HEK293 (cell line): ENCODE results near the gene PSD2.
"Not testable (repeated sequence)": the region's sequence is repeated elsewhere in the genome, so short reads cannot be mapped to it uniquely, and the experiment has no call there.

Experiments
- CTCF ChIA-PET: fragments of 350-600 bp; formaldehyde crosslinking; extraction: SDS; loops from one replicate; lab custom pipeline; 2021; ENCODE audit warnings: antibody characterized with exemption; lab: Yijun Ruan, JAX
- POLR2A ChIA-PET: fragments of 300-600 bp; formaldehyde crosslinking; extraction: SDS; loops from one replicate; lab custom pipeline; 2020; ENCODE audit warnings: antibody characterized with exemption, inconsistent platforms; lab: Yijun Ruan, JAX
- H3K27ac ChIP-seq: fragments of 200-500 bp; sonication (Bioruptor generic); 2 replicates; pipeline ENCODE4 v1.5.1; 2014; ENCODE audit warnings: low read depth, low read length, control low read depth, inconsistent platforms; ENCODE audit errors: extremely low read depth
- H3K36me3 ChIP-seq, 2 experiments: fragments of 200-500 bp in 1 of 2; sonication (Bioruptor generic) in 1 of 2; 1 replicate in 1 of 2; 2 replicates in 1 of 2; pipeline ENCODE4 v1.5.1; 2014 to 2017; ENCODE audit warnings: inconsistent platforms in 2 of 2, low read length in 2 of 2; ENCODE audit not compliant: control insufficient read depth in 2 of 2, insufficient read depth in 1 of 2
- H3K4me1 ChIP-seq: fragments of 200-500 bp; sonication (Bioruptor generic); 2 replicates; pipeline ENCODE4 v1.5.1; 2014; ENCODE audit warnings: mild to moderate bottlenecking, low read length, inconsistent platforms; ENCODE audit not compliant: control insufficient read depth, insufficient read depth
- H3K4me3 ChIP-seq: 2 replicates; pipeline ENCODE4 v1.5.1; 2011; ENCODE audit warnings: low read depth, mild to moderate bottlenecking, control low read depth, low read length, moderate library complexity
- H3K9me3 ChIP-seq: fragments of 200-500 bp; sonication (Bioruptor generic); 2 replicates; pipeline ENCODE4 v1.5.1; 2014; ENCODE audit warnings: low read depth, low read length, inconsistent platforms; ENCODE audit not compliant: control insufficient read depth, insufficient read depth
- BCL11B ChIP-seq: fragments of 450-650 bp; formaldehyde crosslinking; IDR thresholded peaks from 2 replicates; pipeline ENCODE4 v1.5.1; 2016; ENCODE audit warnings: low read depth, missing biosample characterization, missing genetic modification characterization
- GLIS1 ChIP-seq: fragments of 450-650 bp; formaldehyde crosslinking; IDR thresholded peaks from 2 replicates; pipeline ENCODE4 v1.5.1; 2016; ENCODE audit warnings: missing biosample characterization, missing genetic modification characterization
- REPIN1 ChIP-seq: fragments of 450-650 bp; formaldehyde crosslinking; IDR thresholded peaks from 2 replicates; pipeline ENCODE4 v1.5.1; 2017; ENCODE audit warnings: missing biosample characterization, missing genetic modification characterization, low read depth
- ZFP3 ChIP-seq: fragments of 450-650 bp; formaldehyde crosslinking; IDR thresholded peaks from 2 replicates; pipeline ENCODE4 v1.5.1; 2016; ENCODE audit warnings: low read depth, missing biosample characterization, missing genetic modification characterization
- ZFP69B ChIP-seq: fragments of 450-650 bp; formaldehyde crosslinking; IDR thresholded peaks from 2 replicates; pipeline ENCODE4 v1.5.1; 2016; ENCODE audit warnings: missing biosample characterization, missing genetic modification characterization
- ZIC2 ChIP-seq: fragments of 450-650 bp; formaldehyde crosslinking; IDR thresholded peaks from 2 replicates; pipeline ENCODE4 v1.5.1; 2016; ENCODE audit warnings: missing biosample characterization, missing genetic modification characterization
- ZNF146 ChIP-seq: fragments of 450-650 bp; formaldehyde crosslinking; IDR thresholded peaks from 2 replicates; pipeline ENCODE4 v1.5.1; 2016; ENCODE audit warnings: missing biosample characterization, missing genetic modification characterization
- ZNF157 ChIP-seq: fragments of 450-650 bp; formaldehyde crosslinking; IDR thresholded peaks from 2 replicates; pipeline ENCODE4 v1.5.1; 2016; ENCODE audit warnings: missing biosample characterization, missing genetic modification characterization
- ZNF366 ChIP-seq: fragments of 450-650 bp; formaldehyde crosslinking; conservative IDR thresholded peaks from 2 replicates; pipeline ENCODE4 v1.5.1; 2016; ENCODE audit warnings: missing biosample characterization, missing genetic modification characterization
- ZNF391 ChIP-seq: fragments of 450-650 bp; formaldehyde crosslinking; IDR thresholded peaks from 2 replicates; pipeline ENCODE4 v1.5.1; 2016; ENCODE audit warnings: low read depth, missing biosample characterization, missing genetic modification characterization, borderline replicate concordance
- ZNF624 ChIP-seq: fragments of 450-650 bp; formaldehyde crosslinking; IDR thresholded peaks from 2 replicates; pipeline ENCODE4 v1.5.1; 2017; ENCODE audit warnings: missing biosample characterization, missing genetic modification characterization
- ZNF747 ChIP-seq: fragments of 450-650 bp; formaldehyde crosslinking; IDR thresholded peaks from 2 replicates; pipeline ENCODE4 v1.5.1; 2016; ENCODE audit warnings: missing biosample characterization, missing genetic modification characterization
- ZNF785 ChIP-seq: fragments of 450-650 bp; formaldehyde crosslinking; IDR thresholded peaks from 2 replicates; pipeline ENCODE4 v1.5.1; 2016; ENCODE audit warnings: missing biosample characterization, missing genetic modification characterization
- TF ChIP-seq, protein P1 (sequence below): fragments of 450-650 bp; formaldehyde crosslinking; IDR thresholded peaks from 2 replicates; pipeline ENCODE4 v1.5.1; 2016; ENCODE audit warnings: missing biosample characterization, missing genetic modification characterization
- TF ChIP-seq, protein P2 (sequence below): fragments of 450-650 bp; formaldehyde crosslinking; IDR thresholded peaks from 2 replicates; pipeline ENCODE4 v1.5.1; 2016; ENCODE audit warnings: missing biosample characterization, missing genetic modification characterization
- TF ChIP-seq, protein P3 (sequence below): fragments of 450-650 bp; formaldehyde crosslinking; IDR thresholded peaks from 2 replicates; pipeline ENCODE4 v1.5.1; 2017; ENCODE audit warnings: missing biosample characterization, missing genetic modification characterization

The PSD2 gene

DNA sequence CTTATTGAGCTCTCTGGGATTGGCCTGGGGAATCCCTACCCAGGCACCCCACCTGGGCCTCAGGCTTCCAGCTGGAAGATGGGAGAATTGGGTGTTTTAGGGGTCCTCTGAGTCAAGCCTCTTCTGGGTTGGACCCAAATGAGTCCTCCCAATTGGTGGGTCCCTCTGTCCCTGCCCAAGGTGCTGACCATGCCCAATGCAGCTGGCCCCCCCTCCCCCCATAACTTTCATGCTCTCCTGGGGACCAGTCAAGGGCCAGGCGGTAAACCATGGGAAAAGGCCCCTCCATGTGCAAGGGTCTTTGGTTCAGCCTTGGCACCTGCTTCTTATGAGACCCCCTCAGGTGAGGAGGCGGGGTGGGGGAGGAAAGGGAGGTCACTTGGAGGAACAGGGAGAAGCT is 3.4 kb upstream of the PSD2 start:
- no peak overlapping the region for H3K4me3 ChIP-seq
- H3K9me3 ChIP-seq: no peaks in the 10 kb centered on the region
- TF ChIP-seq, protein P1, sequence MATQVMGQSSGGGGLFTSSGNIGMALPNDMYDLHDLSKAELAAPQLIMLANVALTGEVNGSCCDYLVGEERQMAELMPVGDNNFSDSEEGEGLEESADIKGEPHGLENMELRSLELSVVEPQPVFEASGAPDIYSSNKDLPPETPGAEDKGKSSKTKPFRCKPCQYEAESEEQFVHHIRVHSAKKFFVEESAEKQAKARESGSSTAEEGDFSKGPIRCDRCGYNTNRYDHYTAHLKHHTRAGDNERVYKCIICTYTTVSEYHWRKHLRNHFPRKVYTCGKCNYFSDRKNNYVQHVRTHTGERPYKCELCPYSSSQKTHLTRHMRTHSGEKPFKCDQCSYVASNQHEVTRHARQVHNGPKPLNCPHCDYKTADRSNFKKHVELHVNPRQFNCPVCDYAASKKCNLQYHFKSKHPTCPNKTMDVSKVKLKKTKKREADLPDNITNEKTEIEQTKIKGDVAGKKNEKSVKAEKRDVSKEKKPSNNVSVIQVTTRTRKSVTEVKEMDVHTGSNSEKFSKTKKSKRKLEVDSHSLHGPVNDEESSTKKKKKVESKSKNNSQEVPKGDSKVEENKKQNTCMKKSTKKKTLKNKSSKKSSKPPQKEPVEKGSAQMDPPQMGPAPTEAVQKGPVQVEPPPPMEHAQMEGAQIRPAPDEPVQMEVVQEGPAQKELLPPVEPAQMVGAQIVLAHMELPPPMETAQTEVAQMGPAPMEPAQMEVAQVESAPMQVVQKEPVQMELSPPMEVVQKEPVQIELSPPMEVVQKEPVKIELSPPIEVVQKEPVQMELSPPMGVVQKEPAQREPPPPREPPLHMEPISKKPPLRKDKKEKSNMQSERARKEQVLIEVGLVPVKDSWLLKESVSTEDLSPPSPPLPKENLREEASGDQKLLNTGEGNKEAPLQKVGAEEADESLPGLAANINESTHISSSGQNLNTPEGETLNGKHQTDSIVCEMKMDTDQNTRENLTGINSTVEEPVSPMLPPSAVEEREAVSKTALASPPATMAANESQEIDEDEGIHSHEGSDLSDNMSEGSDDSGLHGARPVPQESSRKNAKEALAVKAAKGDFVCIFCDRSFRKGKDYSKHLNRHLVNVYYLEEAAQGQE (tag by site-specific recombination): peak; percentile 85
- TF ChIP-seq REPIN1 (tag by site-specific recombination): no peak
- no peak for TF ChIP-seq ZNF747 (tag by site-specific recombination)
- no peak for TF ChIP-seq ZNF146
- CTCF ChIA-PET: interaction anchor here (0.5 to 4.9 kb wide), 7 partner anchors 10 to 362 kb away, joined by 3 to 58 read pairs (median 4); no protein-coding TSS in a partner anchor
- POLR2A ChIA-PET: no interaction called here
- no peak overlapping the region for H3K27ac ChIP-seq
- no peaks in the 10 kb centered on the region for H3K4me1 ChIP-seq
- no peaks in the 10 kb centered on the region for H3K36me3 ChIP-seq

DNA sequence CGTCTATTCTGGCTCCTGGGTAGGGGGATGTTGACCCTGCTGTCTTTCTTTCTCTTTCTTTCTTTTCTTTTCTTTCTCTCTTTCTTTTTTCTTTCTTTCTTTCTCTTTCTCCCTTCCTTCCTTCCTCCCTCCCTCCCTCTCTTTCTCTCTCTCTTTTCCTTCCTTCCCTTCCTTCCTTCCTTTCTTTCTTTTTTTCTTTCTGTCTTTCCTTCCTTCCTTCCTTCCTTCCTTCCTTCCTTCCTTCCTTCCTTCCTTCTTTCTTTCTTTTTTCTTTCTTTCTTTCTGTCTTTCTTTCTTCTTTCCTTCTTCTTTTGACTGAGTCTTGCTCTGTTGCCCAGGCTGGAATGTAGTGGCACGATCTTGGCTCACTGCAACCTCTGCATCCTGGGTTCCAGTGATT is 3.0 kb upstream of the PSD2 start:
- CTCF ChIA-PET: interaction anchor here (0.5 to 4.9 kb wide), 6 partner anchors 10 to 362 kb away, joined by 3 to 58 read pairs (median 4); no protein-coding TSS in a partner anchor
- H3K4me3 ChIP-seq, H3K9me3 ChIP-seq, H3K36me3 ChIP-seq, H3K4me1 ChIP-seq, POLR2A ChIA-PET, H3K27ac ChIP-seq: not testable (repeated sequence)
- peak; percentile 100 for TF ChIP-seq ZNF366 (tag by site-specific recombination)

DNA sequence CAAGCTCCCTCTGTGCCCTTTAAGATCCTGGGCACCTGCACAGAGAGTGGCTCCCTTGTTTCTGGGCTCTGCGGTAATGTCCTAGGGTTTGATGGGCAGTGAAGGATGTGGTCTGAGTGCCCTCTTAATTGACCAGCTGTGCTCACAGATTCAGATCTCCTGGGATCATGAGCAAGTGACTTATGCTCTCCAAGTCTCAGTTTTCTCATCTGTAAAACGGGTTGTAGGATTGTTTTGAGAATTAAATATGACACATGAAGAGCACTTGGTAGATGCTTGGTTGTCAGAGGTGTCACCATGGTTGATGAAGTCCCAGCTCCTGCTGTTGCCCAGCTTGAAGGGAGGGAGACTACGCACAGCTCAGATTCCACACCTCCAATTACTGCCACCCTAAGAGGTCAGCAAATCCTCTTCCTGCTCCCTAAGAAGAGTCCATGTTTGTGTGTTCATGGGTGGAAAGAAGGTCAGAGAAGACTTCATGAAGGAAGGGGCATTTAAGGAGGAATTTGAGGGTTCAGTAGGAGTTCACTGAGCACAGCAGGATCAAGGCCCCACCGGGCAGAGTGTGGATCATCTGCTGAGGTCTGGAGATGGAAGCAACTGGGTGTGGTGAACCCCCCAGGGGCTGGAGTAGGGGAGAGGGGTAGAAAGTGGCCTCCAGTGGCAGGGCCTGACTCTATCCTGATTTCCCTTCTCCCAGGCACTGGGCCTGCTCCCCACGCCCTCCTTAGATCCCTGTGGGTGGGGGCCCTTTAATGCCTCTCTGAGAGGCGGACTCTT is 1.4 kb upstream of the PSD2 start:
- H3K4me3 ChIP-seq: no peak overlapping the region
- TF ChIP-seq BCL11B (tag by site-specific recombination): no peak
- TF ChIP-seq ZNF157: no peak
- TF ChIP-seq, protein P2, sequence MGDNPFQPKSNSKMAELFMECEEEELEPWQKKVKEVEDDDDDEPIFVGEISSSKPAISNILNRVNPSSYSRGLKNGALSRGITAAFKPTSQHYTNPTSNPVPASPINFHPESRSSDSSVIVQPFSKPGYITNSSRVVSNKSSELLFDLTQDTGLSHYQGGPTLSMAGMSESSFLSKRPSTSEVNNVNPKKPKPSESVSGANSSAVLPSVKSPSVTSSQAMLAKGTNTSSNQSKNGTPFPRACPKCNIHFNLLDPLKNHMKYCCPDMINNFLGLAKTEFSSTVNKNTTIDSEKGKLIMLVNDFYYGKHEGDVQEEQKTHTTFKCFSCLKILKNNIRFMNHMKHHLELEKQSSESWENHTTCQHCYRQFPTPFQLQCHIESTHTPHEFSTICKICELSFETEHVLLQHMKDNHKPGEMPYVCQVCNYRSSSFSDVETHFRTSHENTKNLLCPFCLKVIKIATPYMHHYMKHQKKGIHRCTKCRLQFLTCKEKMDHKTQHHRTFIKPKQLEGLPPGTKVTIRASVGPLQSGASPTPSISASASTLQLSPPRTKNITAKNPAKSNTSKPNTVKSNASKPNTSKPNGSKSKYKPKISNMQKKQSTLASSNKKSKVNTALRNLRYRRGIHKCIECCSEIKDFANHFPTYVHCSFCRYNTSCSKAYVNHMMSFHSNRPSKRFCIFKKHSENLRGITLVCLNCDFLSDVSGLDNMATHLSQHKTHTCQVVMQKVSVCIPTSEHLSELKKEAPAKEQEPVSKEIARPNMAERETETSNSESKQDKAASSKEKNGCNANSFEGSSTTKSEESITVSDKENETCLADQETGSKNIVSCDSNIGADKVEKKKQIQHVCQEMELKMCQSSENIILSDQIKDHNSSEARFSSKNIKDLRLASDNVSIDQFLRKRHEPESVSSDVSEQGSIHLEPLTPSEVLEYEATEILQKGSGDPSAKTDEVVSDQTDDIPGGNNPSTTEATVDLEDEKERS: no peak
- peak; percentile 85 for TF ChIP-seq ZFP3 (tag by site-specific recombination)
- peak; percentile 92 for TF ChIP-seq GLIS1 (tag by site-specific recombination)
- TF ChIP-seq ZNF785: no peak
- no peak for TF ChIP-seq ZFP69B (tag by site-specific recombination)
- TF ChIP-seq ZNF391: no peak
- TF ChIP-seq, protein P1 (tag by site-specific recombination): no peak
- no peak for TF ChIP-seq ZNF624 (tag by site-specific recombination)
- TF ChIP-seq, protein P3, sequence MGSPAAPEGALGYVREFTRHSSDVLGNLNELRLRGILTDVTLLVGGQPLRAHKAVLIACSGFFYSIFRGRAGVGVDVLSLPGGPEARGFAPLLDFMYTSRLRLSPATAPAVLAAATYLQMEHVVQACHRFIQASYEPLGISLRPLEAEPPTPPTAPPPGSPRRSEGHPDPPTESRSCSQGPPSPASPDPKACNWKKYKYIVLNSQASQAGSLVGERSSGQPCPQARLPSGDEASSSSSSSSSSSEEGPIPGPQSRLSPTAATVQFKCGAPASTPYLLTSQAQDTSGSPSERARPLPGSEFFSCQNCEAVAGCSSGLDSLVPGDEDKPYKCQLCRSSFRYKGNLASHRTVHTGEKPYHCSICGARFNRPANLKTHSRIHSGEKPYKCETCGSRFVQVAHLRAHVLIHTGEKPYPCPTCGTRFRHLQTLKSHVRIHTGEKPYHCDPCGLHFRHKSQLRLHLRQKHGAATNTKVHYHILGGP: no peak
- TF ChIP-seq ZIC2 (tag by site-specific recombination): peak; percentile 59; the same call in 1 of the 2 replicates
- H3K4me1 ChIP-seq: no peaks in the 10 kb centered on the region
- H3K27ac ChIP-seq: no peak overlapping the region
- no peaks in the 10 kb centered on the region for H3K36me3 ChIP-seq
- POLR2A ChIA-PET: no interaction called here
- CTCF ChIA-PET: interaction anchor here (0.6 to 4.9 kb wide), 2 partner anchors 171 to 174 kb away, joined by 3 to 58 read pairs; no protein-coding TSS in a partner anchor
- no peaks in the 10 kb centered on the region for H3K9me3 ChIP-seq
